Calu3 (cell line): Measurements from ENCODE around the gene MBD5. TPM values are rescaled to one million over a fixed set of nuclear protein-coding genes. Genes with fewer than 3 reads are reported as not detected.

Source experiments
- BruUV-seq: library from RNA; stranded (reverse); fragments of 400-500 nt; replicated peaks from 2 replicates; lab custom pipeline; 2021; lab: Mats Ljungman, UMichigan
- CTCF ChIA-PET: fragments of 300-600 bp; sonication (Branson Sonifier 250); formaldehyde crosslinking; loops from one replicate; lab custom pipeline; 2022; ENCODE audit warnings: antibody characterized with exemption; lab: Charles Lee
- DNase-seq: peaks from one replicate; pipeline ENCODE4 v3.0.0; 2022
- H3K27ac Mint-ChIP-seq: one replicate; pipeline ENCODE4 v1.8.0; 2022; ENCODE audit warnings: mixed read lengths; ENCODE audit not compliant: unreplicated experiment
- H3K27me3 Mint-ChIP-seq: one replicate; pipeline ENCODE4 v1.8.0; 2022; ENCODE audit warnings: mixed read lengths; ENCODE audit not compliant: unreplicated experiment
- H3K36me3 Mint-ChIP-seq: one replicate; pipeline ENCODE4 v1.8.0; 2022; ENCODE audit warnings: mild to moderate bottlenecking, moderate library complexity, mixed read lengths; ENCODE audit not compliant: insufficient read depth, unreplicated experiment
- H3K4me1 Mint-ChIP-seq: one replicate; pipeline ENCODE4 v1.8.0; 2022; ENCODE audit warnings: mild to moderate bottlenecking, low read depth, mixed read lengths; ENCODE audit not compliant: unreplicated experiment
- H3K4me3 Mint-ChIP-seq: one replicate; pipeline ENCODE4 v1.8.0; 2022; ENCODE audit warnings: mild to moderate bottlenecking, low read depth, moderate library complexity, mixed read lengths; ENCODE audit not compliant: unreplicated experiment
- H3K9me3 Mint-ChIP-seq: one replicate; pipeline ENCODE4 v1.8.0; 2022; ENCODE audit warnings: low read depth, mixed read lengths; ENCODE audit not compliant: unreplicated experiment
- intact Hi-C: fragments of 100-400 bp; cut with micrococcal nuclease; formaldehyde crosslinking; loops from one replicate; pipeline ENCODE4 v1.10.0; 2022; ENCODE audit not compliant: unreplicated experiment
- total RNA-seq: library from RNA; stranded (reverse); gene quantifications from 2 replicates; pipeline ENCODE4 v1.2.3, GENCODE V29; 2022
- TF ChIP-seq, protein P1 (sequence below): fragments of 200-600 bp; IDR thresholded peaks from one replicate; pipeline ENCODE4 v1.8.0; 2022; ENCODE audit warnings: antibody characterized with exemption; ENCODE audit not compliant: unreplicated experiment

MBD5 gene
- total RNA-seq, 1 experiment from 2014 or later: 36.4 TPM

DNA sequence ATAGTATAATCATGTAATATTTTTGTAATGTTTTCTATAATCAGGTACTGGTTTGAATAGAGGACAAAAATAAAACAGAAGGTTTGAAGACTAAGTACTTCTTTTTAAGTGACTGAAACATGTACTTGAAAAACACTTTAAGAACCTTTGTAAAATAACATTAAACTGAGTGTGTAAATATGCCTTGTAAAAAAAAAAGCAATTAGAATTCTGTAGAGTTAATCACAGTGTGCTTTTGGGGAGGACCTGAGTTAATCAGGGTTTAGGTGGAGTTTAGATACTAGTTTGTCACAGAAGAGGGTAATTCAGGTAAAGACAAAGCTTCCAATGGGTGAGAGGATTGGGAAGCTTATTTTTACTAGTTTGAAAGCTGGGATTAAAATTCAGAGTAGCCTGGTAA lies 10.3 kb downstream of the MBD5 start:
- BruUV-seq: no TSS peak
- CTCF ChIA-PET: interaction anchor here (1.0 kb wide), 1 partner anchor 10 kb away, joined by 10 read pairs; the partner anchor contains the start of genes MBD5 and ORC4

GRCh38 chr2:148032215-148032614 lies 11.3 kb downstream of the MBD5 start:
- H3K36me3 Mint-ChIP-seq: no peaks in the 10 kb centered on the region
- no peaks in the 10 kb centered on the region for H3K4me1 Mint-ChIP-seq
- no peak overlapping the region for H3K4me3 Mint-ChIP-seq
- no peak overlapping the region for H3K27ac Mint-ChIP-seq
- TF ChIP-seq, protein P1, sequence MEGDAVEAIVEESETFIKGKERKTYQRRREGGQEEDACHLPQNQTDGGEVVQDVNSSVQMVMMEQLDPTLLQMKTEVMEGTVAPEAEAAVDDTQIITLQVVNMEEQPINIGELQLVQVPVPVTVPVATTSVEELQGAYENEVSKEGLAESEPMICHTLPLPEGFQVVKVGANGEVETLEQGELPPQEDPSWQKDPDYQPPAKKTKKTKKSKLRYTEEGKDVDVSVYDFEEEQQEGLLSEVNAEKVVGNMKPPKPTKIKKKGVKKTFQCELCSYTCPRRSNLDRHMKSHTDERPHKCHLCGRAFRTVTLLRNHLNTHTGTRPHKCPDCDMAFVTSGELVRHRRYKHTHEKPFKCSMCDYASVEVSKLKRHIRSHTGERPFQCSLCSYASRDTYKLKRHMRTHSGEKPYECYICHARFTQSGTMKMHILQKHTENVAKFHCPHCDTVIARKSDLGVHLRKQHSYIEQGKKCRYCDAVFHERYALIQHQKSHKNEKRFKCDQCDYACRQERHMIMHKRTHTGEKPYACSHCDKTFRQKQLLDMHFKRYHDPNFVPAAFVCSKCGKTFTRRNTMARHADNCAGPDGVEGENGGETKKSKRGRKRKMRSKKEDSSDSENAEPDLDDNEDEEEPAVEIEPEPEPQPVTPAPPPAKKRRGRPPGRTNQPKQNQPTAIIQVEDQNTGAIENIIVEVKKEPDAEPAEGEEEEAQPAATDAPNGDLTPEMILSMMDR: no peak
- intact Hi-C loops: no loop called here
- no TSS peak for BruUV-seq
- CTCF ChIA-PET: interaction anchor here (0.6 kb wide), 1 partner anchor 168 kb away, joined by 3 read pairs; no protein-coding TSS in a partner anchor
- no peaks in the 10 kb centered on the region for H3K9me3 Mint-ChIP-seq
- no peak for DNase-seq
- no peaks in the 10 kb centered on the region for H3K27me3 Mint-ChIP-seq

More for the DNA sequence above, 10.3 kb downstream of the MBD5 start:
- H3K27ac Mint-ChIP-seq: no peak overlapping the region
- no peak overlapping the region for H3K4me3 Mint-ChIP-seq
- no peaks in the 10 kb centered on the region for H3K4me1 Mint-ChIP-seq
- intact Hi-C loops: no loop called here
- DNase-seq: no peak
- no peaks in the 10 kb centered on the region for H3K36me3 Mint-ChIP-seq
- H3K27me3 Mint-ChIP-seq: no peaks in the 10 kb centered on the region
- TF ChIP-seq, protein P1: no peak
- H3K9me3 Mint-ChIP-seq: no peaks in the 10 kb centered on the region

- CTCF ChIA-PET: interaction anchor here (0.6 kb wide), 1 partner anchor 12 kb away, joined by 5 read pairs; no protein-coding TSS in a partner anchor
- H3K27ac Mint-ChIP-seq: no peak overlapping the region
These were observed 18.9 kb downstream of the MBD5 start for GRCh38 chr2:148039783-148040182.

DNA sequence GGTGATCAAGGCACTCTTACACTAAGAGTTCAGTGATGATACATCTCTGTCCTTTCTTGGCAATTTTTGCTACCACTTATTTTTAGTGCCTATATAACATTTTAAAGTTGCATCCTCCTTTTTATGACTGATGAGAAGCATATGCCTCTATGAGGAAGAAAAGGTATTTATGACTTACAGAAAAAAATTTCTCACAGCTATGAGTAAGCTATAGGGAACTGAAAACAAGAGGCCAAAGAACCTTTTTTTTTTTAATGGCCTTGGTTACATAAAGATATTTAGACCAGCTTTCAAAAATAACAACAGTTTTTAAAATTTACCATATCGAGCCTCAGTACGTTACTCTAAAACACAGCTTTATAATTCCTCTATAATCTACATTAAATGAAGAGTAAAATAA lies 21.3 kb downstream of the MBD5 start:
- no peak for DNase-seq
- H3K27ac Mint-ChIP-seq: no peak overlapping the region
- intact Hi-C loops: no loop called here
- no peaks in the 10 kb centered on the region for H3K27me3 Mint-ChIP-seq
- H3K36me3 Mint-ChIP-seq: no peaks in the 10 kb centered on the region
- CTCF ChIA-PET: interaction anchor here (0.6 kb wide), 1 partner anchor 14 kb away, joined by 3 read pairs; no protein-coding TSS in a partner anchor
- TF ChIP-seq, protein P1: no peak
- H3K4me3 Mint-ChIP-seq: no peak overlapping the region
- BruUV-seq: no TSS peak
- no peaks in the 10 kb centered on the region for H3K4me1 Mint-ChIP-seq
- no peaks in the 10 kb centered on the region for H3K9me3 Mint-ChIP-seq

More at GRCh38 chr2:148039783-148040182, 18.9 kb downstream of the MBD5 start:
- Mint-ChIP-seq H3K4me3 (no peak overlapping the region), H3K4me1 (no peaks in the 10 kb centered on the region), H3K9me3 (no peaks in the 10 kb centered on the region), H3K27me3 (no peaks in the 10 kb centered on the region), H3K36me3 (no peaks in the 10 kb centered on the region)
- BruUV-seq: no TSS peak
- intact Hi-C loops: no loop called here
- TF ChIP-seq, protein P1: no peak
- DNase-seq: no peak
